ENCODE data around the gene RRP1B.

The RRP1B gene

DNA sequence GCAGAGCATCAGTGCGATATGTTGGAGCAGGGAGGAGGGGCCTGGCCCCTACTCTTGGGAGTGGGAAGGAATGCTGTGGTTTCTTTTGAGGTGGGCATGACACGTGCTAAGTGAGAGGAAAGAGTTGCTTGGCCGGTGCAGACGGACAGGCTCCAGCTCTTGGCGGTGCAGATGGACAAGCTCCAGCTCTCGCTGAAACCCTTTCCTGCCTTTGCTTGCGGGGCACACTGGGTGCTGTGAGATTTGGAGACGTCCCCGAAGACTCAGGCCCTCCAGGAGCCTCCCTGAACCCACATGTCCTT lies 75.5 kb downstream of the RRP1B start:
- Histone ChIP-seq H3K4me3 (ENCODE audit: low read depth, low read length) (no peak overlapping the region), H3K4me2 (ENCODE audit: low read length) (no peak overlapping the region), H3K9ac (no peak overlapping the region), H3K4me1 (no peaks in the 10 kb centered on the region), H2AFZ (no peak overlapping the region), H3K27ac (no peak overlapping the region), H3K9me3 (ENCODE audit: control insufficient read depth, low read length) (no peaks in the 10 kb centered on the region), H3K79me2 (no peaks in the 10 kb centered on the region), H3K36me3 (ENCODE audit: control insufficient read depth, insufficient read depth, low read length) (no peaks in the 10 kb centered on the region), H3K27me3 (ENCODE audit: control insufficient read depth, insufficient read depth, low read length) (no peaks in the 10 kb centered on the region)
- TF ChIP-seq, protein P1, sequence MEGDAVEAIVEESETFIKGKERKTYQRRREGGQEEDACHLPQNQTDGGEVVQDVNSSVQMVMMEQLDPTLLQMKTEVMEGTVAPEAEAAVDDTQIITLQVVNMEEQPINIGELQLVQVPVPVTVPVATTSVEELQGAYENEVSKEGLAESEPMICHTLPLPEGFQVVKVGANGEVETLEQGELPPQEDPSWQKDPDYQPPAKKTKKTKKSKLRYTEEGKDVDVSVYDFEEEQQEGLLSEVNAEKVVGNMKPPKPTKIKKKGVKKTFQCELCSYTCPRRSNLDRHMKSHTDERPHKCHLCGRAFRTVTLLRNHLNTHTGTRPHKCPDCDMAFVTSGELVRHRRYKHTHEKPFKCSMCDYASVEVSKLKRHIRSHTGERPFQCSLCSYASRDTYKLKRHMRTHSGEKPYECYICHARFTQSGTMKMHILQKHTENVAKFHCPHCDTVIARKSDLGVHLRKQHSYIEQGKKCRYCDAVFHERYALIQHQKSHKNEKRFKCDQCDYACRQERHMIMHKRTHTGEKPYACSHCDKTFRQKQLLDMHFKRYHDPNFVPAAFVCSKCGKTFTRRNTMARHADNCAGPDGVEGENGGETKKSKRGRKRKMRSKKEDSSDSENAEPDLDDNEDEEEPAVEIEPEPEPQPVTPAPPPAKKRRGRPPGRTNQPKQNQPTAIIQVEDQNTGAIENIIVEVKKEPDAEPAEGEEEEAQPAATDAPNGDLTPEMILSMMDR (IDR thresholded peaks at IDR 0.05) = no peak

DNA sequence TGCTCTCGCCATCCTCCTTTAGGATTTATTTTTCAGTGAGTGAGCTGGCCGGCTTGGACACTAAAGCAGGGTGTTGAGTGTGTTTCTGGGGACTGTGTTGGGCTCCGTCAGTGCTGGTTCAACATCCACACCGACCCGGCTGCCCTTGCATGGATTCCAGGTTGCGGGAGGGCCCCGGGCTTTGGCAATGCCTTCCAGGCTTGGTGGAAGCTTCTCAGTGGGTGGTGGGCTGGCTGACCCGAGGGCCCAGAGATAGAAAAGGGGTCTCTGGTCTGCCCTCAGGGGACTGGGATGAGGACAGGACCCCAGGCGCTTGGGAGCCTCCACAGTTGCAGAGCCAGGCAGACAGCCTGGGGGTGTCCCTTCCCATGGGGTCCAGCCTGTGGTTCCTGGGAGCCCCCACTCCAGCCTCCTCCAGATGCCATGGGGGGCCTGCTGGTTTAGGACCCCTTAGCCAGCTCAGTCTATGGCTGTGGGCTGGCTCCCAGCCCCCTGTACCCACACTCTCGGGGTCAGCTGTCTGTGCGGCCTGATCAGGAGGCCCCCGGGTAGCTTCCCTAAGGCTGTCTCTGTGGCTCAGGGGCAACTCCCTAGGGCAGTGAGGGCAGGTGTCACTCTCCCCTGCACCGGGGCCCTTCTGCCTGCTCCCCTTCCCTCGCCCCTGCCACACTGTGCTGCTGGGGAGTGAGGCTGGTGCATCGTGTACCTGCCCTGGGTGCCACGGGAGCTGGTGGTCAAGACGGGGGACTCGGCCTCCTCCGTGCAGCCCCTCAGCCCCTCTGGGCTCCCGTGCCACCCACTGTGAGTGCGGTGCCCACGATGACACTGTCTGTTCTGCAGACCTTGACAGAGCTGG lies 76.1 kb downstream of the RRP1B start:
- Histone ChIP-seq H3K9ac (no peak overlapping the region), H3K79me2 (no peaks in the 10 kb centered on the region), H3K27ac (no peak overlapping the region), H3K4me3 (ENCODE audit: low read depth, low read length) (no peak overlapping the region), H3K4me2 (ENCODE audit: low read length) (no peak overlapping the region), H3K36me3 (ENCODE audit: control insufficient read depth, insufficient read depth, low read length) (no peaks in the 10 kb centered on the region), H3K4me1 (no peaks in the 10 kb centered on the region), H3K27me3 (ENCODE audit: control insufficient read depth, insufficient read depth, low read length) (no peaks in the 10 kb centered on the region), H2AFZ (no peak overlapping the region), H3K9me3 (ENCODE audit: control insufficient read depth, low read length) (no peaks in the 10 kb centered on the region)
- TF ChIP-seq, protein P1 (IDR thresholded peaks at IDR 0.05) = no peak

DNA sequence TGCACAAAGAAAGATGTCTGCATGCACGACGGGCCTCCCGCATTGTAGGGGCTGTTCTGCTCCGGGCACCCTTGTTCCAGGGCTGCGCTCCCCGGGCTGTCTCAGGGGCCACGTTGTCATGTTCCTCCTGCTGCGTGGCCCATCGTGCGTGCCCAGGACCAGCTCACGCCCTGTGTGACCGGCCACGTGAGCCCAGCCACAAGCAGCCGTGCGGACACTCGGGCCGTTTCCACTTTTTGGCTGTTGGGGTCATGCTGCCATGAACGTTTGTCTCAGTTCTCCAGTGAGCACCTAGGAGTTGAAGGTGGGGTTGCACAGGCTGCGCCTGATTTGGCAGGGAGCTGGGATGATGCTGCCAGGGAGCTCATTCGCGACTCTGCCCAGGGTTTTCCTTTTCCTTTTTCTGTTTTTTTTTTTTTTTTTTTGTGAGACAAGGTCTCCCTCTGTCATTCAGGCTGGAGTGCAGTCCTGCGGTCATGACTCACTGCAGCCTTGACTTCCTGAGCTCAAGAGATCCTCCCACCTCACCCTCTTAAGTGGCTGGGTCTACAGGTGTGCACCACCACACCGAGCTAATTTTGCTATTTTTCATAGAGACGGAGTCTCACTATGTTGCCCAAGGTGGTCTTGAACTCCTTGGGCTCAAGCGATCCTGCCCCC lies 77.0 kb downstream of the RRP1B start:
- no peaks in the 10 kb centered on the region for H3K79me2 ChIP-seq
- H3K27ac ChIP-seq = no peak overlapping the region
- H3K4me2 ChIP-seq (ENCODE audit: low read length) = no peak overlapping the region
- no peaks in the 10 kb centered on the region for H3K36me3 ChIP-seq (ENCODE audit: control insufficient read depth, insufficient read depth, low read length)
- H2AFZ ChIP-seq = no peak overlapping the region
- H3K9ac ChIP-seq = no peak overlapping the region
- H3K4me3 ChIP-seq (ENCODE audit: low read depth, low read length) = no peak overlapping the region
- H3K27me3 ChIP-seq (ENCODE audit: control insufficient read depth, insufficient read depth, low read length) = no peaks in the 10 kb centered on the region
- TF ChIP-seq, protein P1 (IDR thresholded peaks at IDR 0.05) = no peak
- H3K9me3 ChIP-seq (ENCODE audit: control insufficient read depth, low read length) = no peaks in the 10 kb centered on the region
- H3K4me1 ChIP-seq = no peaks in the 10 kb centered on the region

DNA sequence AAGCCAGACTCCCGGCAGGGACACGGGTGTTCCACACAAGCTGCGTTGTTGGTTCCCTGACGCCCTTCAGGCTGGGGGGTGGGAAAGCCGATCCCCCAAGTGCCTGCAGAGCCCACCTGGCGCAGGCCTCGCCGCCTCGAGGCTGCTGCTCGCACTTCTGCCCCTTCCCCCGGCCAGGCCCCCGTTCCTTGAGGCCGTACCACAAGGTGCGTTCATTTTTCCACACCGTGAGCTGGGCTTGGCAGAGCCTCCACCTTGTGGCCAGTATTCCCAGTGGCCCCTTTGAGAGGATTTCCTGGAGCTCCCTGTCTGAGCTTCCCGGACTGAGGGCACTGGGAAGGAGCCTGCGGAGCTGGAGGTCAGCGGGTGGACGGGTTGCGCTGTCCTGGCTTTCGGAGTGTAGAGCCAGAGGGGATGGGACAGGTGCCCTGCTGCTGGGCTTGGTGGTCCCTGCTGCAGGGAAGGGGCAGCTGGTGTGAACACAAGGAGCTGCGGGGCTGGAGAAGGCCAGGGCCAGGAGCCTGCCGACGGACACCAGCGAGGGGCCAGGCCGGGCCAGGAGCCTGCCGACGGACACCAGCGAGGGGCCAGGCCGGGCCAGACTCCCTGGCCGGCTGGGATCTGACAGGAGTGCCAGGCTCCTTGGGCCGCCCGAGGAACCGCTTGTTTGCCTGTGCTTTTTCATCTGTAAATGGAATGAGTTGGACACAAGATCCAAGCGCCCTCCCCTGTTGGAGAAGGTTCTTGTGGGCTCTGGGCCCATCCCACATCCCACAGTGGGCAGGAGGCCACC lies 78.0 kb downstream of the RRP1B start:
- Histone ChIP-seq H3K36me3 (ENCODE audit: control insufficient read depth, insufficient read depth, low read length) (no peaks in the 10 kb centered on the region), H3K4me1 (no peaks in the 10 kb centered on the region), H2AFZ (no peak overlapping the region), H3K4me3 (ENCODE audit: low read depth, low read length) (no peak overlapping the region), H3K79me2 (no peaks in the 10 kb centered on the region), H3K9ac (no peak overlapping the region), H3K4me2 (ENCODE audit: low read length) (no peak overlapping the region), H3K9me3 (ENCODE audit: control insufficient read depth, low read length) (no peaks in the 10 kb centered on the region), H3K27me3 (ENCODE audit: control insufficient read depth, insufficient read depth, low read length) (no peaks in the 10 kb centered on the region), H3K27ac (peak overlapping the region; percentile 72)
- TF ChIP-seq, protein P1 (IDR thresholded peaks at IDR 0.05) = no peak

Measured in parathyroid adenoma (tissue), 2 donors.